ENCODE measurements around the gene PPP6R2.

- TF ChIP-seq POLR2AphosphoS5 (IDR thresholded peaks at IDR 0.05): no peak
- no peak for TF ChIP-seq TAF1 (IDR thresholded peaks at IDR 0.05; ENCODE audit: low read depth)
- TF ChIP-seq CTCF (IDR thresholded peaks at IDR 0.05; ENCODE audit: poor library complexity, severe bottlenecking): no peak
- TF ChIP-seq RAD21 (conservative IDR thresholded peaks at IDR 0.05): no peak
- TF ChIP-seq EZH2 (IDR thresholded peaks at IDR 0.05; ENCODE audit: borderline replicate concordance, insufficient read depth, low read length, poor library complexity, severe bottlenecking): no peak
- no peak for TF ChIP-seq SMC3 (conservative IDR thresholded peaks at IDR 0.05; ENCODE audit: poor library complexity)
- TF ChIP-seq MXI1 (conservative IDR thresholded peaks at IDR 0.05; ENCODE audit: poor library complexity, severe bottlenecking): no peak
- TF ChIP-seq EP300 (conservative IDR thresholded peaks at IDR 0.05; ENCODE audit: poor library complexity, severe bottlenecking): no peak
Observed at GRCh38 chr22:50422046-50422445, 78.9 kb downstream of the PPP6R2 start.

Measured in neural cell (in vitro differentiated cells).